HG02588 (cell line): Measurements from ENCODE around the gene TLX2.
A peak's percentile ranks its signal among the peaks of the same experiment; 100 is the strongest.

Experiments
- ATAC-seq: cut with Tn5 transposase; IDR thresholded peaks from one replicate; pipeline ENCODE4 v1.9.1; 2021; ENCODE audit warnings: mild to moderate bottlenecking, moderate library complexity; ENCODE audit not compliant: unreplicated experiment

Gene TLX2

DNA sequence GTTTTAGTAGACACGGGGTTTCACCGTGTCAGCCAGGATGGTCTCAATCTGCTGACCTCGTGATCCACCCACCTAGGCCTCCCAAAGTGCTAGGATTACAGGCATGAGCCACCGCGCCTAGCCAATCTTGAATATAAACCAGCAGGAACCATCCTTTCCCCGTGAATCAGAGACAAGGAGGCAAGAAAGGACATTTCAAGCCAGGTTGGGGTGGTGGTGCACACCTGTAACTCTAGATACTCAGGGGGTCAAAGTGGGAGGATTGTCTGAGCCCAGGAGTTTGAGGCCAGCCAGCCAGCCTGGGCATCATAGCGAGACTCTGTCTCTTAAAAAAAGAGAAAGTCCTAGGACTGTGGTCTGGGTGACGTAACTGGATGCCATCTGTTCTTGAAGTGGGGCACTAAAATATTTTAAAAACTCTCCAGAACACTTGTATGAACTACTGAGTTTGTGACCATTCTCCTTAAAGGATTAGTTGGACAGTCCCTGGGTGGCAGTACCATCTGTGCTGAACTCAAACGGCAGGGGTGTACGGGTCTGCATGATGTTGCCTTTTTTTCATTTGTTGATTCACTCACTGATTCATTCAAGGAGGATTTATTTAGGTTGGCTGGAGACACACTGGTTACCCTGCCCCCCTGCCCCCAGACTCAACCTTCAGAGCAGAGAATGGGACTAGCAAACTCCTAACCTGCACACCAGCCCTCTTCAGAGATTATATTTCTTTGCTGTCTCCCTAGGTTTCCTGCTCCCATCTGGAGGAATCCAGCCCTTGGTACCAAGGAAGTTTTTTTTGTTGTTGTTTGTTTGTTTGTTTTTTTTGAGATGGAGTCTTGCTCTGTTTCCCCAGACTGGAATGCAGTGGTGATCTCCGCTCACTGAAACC is 2.9 kb upstream of the TLX2 start:
- ATAC-seq = no peak

DNA sequence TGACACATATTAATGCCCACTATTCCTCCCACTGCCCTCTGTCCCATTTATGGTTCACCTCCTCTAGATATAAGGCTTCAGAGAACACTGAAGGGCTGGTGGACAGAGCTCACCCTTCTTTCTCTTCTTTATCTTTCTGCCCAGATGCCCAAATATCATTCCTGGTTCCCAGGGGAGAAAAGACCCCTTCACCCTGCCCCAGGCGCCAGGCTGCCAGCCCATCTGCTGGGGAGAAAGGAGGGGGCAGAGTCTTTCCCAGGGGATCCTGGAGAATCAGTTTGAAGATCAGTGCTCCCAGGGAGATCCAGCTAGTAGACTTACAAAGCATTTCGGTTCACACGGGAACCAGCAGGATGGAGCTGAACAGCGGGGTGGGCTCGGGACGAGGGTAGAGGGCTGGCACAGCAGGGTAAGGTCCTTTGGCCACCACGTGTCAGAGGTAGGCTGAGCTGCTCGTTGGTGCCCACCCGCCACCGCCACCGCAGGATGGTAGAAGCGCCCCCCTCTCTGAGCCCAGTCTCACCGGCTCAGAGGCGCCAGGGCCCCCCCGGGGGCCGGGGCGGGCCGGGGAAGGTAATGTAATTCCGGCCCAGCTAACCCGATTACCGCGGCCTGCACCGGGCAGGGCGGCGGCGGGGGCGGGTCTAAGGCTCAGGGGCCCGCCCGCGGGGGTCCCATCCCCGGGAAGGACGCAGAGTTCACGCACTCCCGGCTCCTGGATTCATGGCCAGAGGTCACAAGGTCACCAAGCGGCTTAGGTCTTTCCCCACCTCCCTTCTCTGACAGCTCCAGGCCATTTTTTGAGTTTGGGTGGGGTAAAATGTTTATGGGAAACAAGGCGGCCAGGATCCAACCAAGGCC is 1.3 kb upstream of the TLX2 start:
- ATAC-seq = no peak

- no peak for ATAC-seq
Observed at GRCh38 chr2:74513605-74514367, 464 bp upstream of the TLX2 start.

- no peak for ATAC-seq
Observed at GRCh38 chr2:74515271-74515980, 1.2 kb downstream of the TLX2 start.

DNA sequence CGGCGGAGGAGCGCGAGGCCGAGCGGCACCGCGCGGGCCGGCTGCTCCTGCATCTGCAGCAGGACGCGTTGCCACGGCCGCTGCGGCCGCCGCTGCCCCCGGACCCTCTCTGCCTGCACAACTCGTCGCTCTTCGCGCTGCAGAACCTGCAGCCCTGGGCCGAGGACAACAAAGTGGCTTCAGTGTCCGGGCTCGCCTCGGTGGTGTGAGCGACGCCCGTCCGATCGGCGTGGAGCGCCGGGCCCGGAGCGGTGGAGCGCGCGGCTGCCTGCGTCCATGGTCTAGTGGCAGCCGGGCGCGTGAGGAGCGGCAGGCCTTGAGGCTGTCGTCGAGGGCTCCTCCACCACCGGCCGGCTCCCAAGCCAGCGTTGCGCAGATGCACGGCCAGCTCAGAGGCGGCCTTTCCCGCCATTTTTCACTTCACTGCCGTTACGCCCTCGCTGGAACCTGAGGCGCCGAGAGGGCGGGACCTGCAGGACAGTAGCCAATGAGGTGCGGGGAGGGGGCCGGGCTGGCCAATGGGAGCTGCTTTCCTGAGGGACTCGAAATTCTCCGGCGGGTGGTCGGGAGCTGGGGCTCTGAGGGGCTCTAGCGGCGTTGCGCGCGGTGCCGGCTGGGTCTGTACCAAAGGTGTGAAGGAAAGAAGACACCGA is 1.9 kb downstream of the TLX2 start:
- no peak for ATAC-seq

DNA sequence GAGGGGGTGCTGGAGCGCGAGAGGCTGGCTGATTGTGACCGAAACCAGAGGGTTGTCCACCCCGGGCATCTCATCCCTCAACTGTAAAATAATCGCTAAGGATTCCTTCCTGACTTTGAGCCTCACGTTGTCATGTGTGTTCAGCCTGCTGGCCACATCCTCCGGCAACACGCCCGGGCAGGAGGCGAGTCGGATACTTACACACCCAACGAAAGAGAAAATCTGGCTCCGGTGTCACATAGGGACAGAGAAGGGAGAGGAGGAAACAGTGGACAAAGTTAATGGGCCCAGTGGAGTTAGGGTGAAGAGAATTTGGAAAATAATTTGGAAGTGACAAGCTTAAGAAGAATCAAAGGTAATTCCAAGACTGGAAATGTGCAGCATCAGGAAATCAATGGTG is 2.4 kb downstream of the TLX2 start:
- ATAC-seq = no peak

- ATAC-seq = no peak
Observed at GRCh38 chr2:74522516-74522915, 8.3 kb downstream of the TLX2 start.

- ATAC-seq = no peak
Observed at GRCh38 chr2:74524005-74524404, 9.8 kb downstream of the TLX2 start.

GRCh38 chr2:74524955-74525716 is 10.9 kb downstream of the TLX2 start:
- ATAC-seq = no peak

DNA sequence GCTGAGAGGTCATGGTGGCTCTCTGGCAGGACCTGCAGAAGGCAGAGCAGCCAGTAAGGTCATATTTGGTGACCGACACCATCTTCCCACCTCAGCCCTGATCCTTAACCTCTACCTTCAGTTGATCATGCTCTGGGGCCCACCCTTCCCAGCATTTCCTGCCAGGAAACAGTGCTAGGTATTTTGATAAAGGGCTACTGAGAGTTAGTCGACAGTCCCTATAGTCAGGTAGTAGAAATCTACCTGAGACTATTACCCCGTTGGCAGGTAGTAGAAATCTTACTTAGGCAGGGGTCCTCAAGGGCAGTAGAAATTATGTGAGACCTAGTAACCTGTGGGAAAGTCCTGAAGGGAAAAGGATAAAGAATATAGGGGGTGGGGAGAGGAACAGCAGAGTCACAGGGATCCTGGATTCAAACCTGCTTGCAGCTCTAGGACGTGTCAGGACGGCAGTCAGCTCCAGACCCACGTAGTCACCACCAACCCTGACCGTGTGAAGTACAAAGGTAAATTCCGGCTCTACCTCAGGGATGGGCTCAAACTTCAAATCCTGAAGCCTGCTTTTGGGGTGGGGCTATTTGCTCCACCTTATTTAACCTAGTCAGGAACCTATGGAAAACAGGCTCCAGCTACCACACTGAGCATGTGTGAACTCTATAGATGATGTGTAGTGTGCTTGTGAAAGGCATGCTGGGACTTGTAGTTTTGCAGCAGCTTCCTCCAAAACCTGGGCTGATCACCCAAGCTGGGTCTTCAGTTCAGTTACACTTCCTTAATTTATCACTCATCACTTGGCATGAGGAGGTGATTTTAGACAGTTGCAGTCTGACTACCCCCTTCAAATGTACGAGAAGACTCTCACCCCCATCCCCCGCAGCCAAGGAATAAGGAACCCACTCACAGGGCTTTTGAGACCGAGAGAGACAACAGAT is 11.7 kb downstream of the TLX2 start, which contains the start of gene DQX1:
TSS of gene DQX1 (minus strand) at position 515 of the 932 bp plus-strand sequence. CDS start at position 13, 502 bp downstream.
- no peak for ATAC-seq

GRCh38 chr2:74526649-74527230 is 12.5 kb downstream of the TLX2 start:
- ATAC-seq = no peak

DNA sequence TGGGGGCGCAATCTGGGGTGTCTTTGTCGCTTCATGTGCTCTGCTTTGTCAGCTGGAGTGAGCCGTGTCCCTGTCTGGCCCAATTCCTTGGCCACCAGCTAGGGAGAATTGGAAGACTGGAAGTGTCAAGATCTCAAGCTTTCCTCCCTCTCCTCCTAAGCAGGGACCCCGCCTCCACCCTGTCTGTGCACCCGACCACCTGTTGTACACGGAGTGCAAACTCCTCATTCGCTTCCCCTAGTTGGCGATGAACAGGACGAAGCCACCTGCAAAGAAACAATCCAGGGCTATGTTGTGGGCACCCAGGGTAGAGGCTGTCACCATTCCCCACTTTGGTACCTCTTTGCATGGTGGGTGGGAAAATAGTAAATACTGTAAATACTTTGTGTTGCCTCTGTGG is 13.5 kb downstream of the TLX2 start:
- ATAC-seq = no peak

GRCh38 chr2:74528600-74529356 is 14.5 kb downstream of the TLX2 start:
- peak; percentile 7 for ATAC-seq

GRCh38 chr2:74529357-74530238 is 15.3 kb downstream of the TLX2 start, which contains the start of the genes AUP1 and HTRA2:
Gene AUP1 (minus strand): TSS chr2:74529706. CDS start chr2:74529629, 77 bp downstream.
Gene HTRA2 (plus strand): TSS chr2:74529933. CDS start chr2:74530007, 74 bp downstream.
- peak; percentile 79 for ATAC-seq

- peak; percentile 27 for ATAC-seq
Observed at GRCh38 chr2:74530239-74531187, 16.3 kb downstream of the TLX2 start.
